GM18517 (cell line): ENCODE measurements around the gene GCN1.

ENCODE experiments used
- ATAC-seq: cut with Tn5 transposase; IDR thresholded peaks from one replicate; pipeline ENCODE4 v1.9.1; 2021; ENCODE audit warnings: mild to moderate bottlenecking, moderate library complexity; ENCODE audit not compliant: unreplicated experiment

Gene GCN1

DNA sequence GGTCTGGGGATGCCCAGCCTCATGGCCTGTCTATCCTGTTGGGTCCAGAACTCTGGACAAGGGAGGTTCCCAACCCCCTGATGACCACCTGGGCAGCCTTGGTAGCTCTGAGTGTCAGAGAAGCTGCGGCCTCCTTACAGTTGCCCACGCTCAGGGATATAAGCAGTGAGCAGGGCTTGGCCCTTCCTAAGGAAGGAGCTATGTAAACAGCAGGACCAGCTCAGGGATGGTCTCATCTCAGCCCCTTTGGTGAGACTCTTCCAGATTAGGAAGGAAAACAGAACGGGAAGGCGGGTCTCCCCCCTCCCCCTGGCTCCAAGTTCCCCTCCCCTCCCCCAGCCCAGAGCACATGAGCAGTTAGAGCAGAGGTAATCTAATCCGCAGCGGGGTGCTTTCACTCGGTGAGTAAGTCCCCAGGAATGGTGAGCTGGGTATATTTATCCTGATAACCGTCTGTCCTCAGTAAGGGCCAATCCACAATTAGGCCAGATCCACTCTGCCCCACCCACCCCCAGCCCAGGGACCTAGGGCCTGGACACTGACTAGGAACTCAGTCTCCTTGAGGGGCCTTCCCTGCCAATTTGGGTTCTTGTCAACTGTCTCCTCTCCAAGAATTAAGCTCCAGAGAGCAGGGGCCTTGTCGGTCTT lies 35.9 kb upstream of the GCN1 start:
- no peak for ATAC-seq

DNA sequence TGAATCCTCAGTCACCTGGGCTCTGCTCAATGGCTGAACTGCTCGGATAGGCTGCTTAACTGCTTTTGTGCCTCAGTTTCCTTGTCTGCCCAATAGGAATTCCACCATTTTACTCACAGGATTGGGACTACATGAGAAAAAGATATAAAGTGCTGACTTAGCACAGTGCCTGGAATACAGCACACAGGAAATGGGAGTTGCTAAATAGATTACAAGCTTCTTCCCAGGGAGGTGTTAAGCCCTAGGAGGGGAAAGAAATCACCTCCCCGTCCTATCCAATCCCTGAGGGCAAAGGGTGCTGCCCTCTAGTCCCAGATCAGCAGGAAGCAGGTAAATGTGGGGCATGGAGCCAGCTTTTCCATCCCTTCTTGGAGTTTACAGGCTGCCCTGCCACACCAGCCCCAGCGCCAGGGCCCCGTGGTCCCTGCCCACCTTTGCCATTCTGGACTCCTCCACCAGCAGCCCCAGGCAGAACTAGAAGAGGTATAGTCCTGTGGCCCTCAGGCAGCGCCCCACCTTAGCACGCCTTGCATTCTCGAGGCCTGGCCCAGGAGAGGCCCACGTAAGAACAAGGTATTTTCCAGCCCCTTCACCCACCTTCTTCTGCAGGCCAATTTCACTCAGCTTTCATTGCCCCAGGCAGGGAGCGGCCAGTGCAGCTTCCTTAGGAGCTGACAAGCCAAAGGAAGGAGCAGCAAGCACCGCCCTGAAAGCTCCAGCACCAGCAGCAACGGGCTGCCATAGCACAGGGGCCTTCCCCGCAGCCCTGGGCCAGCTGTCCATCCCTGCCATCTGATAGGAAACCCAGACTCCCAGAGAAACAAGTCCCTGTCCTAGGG lies 35.2 kb upstream of the GCN1 start:
- ATAC-seq, result no peak

DNA sequence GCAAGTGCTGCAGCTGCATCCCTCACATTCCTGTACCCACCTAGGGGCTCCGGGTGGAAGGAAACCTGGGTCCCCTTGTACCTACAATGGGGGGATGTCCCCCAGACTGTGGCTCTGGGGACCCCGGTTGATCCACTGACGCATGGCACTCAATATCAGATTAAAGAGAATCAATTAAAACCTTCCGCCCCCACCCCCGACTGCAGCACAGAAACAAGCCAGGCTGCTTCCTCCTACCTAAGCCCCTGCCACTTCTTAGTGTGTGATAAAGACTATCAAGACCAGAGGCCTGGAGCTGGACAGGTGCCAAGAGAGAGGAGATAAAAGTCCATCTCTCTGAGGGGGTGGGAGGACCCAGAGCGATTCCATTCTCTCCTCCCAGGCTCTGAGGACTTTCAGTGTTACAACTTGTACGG lies 34.6 kb upstream of the GCN1 start:
- ATAC-seq, result no peak

DNA sequence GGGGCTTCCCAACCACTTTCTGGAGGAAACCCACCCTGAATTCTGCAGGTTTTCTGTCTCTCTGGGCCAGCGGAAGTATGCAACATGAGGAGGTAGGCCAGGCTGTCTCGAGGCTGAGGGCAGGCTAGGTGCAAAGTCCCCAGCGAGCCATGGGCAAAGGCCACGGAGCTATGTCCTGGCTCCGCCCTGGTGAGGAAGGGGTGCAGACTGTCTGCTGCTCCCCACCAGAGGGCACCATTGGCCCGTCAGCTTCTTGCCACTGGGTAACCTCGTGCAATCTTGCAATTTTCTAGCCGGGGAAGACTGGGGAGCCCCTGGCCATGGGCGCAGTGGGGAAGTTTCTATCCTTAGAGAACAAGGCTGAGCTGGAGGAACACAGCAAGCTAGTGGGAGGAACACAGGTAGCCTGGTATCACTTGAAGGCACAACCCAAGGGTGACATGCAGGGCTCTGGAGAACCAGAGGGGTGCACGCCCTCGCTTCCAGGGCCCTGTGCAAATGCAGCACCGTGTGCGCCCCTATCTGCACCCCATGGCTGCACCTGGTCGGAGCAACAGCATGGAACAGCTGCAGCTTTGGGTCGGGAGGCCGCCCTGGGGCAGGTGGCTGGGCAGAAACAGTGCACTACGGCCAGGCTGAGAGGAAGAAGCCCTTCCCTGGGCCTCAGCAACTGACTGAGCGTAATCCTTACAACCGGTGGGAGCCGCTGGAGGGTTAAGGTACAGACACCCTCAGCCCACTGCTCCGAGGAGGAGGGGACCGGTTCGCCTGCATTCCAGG lies 34.0 kb upstream of the GCN1 start:
- peak; percentile 67 for ATAC-seq

DNA sequence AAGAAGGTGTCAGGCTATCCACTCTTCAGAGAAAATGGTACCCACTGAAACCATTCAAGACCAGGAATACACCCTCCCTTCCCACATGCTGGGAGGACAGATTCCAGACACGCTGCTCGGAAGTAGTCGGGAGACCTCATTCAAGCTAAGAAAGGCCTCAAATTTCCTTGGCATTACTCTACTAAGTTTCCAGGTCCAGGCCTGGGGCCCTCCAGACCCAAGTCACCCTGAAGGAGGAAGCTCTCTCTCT lies 33.5 kb upstream of the GCN1 start:
- no peak for ATAC-seq

DNA sequence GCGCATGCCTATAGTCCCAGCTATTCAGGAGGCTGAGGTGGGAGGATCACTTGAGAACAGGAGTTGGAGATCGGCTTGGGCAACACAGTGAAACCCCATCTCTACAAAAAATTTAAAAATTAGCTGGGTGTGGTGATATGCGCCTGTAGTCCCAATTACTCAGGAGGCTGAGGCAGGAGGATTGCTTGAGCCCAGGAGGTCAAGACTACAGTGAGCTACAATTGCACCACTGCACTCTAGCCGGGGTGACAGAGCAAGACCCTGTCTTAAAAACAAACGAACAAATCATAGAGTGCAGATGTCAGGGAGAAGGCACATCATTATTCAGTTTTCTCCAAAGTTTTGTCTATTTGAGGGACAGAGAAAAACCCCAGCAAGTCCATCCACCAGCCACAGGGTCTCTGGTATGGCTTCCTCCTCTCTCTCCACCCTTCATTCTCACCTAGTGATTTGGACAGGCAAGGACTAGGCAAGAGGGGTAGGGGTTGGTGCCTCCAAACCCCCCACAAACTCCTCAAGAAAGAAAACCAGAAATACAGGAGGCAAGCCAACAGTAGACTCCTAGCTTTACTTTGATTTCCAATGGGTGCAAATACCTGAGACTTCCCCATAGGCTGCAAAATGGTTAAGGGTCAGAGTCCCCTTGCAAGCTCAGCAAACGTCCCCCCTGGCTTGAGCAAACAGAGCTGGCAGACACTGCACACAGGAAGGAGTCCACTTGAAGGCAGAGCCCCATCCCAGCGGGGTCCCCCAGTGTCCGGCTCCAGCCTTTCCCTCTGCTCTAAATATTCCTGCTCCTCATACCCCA lies 32.9 kb upstream of the GCN1 start:
- no peak for ATAC-seq

GRCh38 chr12:120225852-120226640 lies 31.5 kb upstream of the GCN1 start:
- ATAC-seq, result no peak

- ATAC-seq, result no peak
Measured at GRCh38 chr12:120225200-120225558, 30.7 kb upstream of the GCN1 start.

DNA sequence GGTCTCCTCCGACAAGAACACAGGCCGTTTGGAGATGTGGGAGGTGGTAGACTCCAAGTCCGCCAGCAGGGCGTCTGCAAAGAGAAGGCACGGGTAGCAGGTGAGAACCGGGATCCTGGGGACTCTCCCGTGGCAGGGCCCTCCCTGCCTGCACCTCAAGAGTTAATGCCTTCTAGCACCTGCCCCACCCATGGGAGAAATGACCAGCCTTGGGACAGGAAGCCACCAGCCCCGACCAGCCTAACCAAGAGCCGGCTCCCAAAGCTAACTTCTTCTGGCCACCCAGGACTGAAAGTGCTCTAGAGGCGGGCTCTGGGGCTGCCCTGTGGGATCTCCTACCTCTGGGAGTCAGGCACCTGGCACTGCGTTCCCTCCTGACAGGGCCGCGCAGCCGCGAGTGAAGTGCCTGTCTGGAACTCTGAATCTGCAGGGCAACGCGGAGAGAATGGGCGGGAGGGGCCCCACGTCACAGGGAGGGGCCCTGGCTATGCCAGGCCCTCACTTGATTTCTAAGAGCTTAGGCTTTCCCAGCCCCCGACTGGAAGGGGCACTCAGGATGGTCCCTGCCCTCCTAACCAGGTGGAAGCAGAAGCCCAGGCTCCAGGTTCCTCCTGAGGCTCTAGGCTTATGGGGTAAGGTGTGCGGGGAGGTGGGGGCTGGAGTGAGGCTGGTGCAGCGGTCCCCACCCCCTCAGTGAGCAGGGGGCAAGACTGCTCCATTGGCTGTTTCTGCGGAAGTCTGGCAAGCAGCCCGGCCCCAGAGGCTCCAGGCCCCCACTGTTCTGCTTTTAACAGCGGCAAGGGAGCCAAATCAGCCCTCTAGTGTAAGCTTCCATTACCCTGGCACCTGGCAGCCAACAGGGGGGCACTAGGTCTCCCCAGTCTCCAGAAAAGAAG lies 30.0 kb upstream of the GCN1 start:
- ATAC-seq, result no peak

DNA sequence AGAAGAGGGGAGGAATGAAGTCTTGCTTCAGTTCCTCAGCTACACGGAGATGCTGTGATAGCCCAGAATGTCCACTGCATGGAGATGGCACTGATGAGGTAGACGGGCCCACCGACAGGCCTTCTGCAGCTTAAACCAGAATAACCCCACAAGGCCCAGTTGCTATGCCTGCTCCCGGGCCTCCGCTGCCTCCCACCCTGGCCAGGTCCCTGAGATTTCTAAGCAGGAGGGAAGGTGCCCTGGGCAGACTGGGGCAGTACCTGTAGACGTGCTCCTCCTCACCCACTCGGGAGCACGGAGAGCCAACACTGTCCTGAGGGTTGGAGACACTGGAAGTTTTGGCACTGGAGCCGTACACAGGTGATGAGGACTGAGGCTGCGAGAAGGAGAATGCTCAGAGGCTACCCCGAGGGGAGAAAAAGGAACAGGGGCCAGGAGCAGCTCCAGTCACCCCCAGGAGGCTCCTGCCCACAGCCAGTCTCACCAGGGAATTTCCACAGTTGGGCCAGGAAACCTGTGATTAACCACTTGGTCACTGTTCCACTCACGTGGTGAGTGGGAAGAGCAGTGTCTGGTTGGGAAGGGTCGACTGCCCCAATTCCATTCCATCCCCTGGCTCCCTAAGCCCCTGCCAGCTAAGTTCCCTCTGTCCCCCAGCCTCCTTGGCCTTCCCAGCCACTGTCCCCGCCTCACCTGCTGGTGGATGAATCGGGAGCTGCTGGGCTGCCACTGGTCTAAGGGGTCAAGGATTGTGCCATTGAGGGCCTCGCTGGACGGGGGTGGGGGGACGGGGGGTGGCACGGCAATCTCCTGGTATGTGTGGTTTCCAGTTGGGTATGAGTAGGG lies 29.2 kb upstream of the GCN1 start:
- ATAC-seq, result no peak

GRCh38 chr12:120222288-120222832 lies 27.8 kb upstream of the GCN1 start:
- no peak for ATAC-seq

DNA sequence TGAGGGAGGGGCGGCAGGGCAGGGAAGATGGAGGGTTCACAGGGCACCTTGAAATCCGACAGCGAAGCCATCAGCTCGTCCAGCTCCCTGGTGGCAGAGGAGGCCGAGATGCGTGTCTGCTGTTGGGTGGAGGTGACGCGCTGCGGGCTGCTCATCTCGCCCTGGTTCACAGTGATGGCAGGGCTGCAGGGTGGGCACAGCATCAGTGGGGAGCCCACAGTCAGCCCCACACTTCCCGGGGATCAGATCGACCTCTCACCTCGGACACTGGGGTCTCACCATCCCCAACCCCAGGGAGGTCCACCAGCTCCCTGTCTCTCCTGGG lies 27.0 kb upstream of the GCN1 start:
- ATAC-seq, result no peak

- no peak for ATAC-seq
Measured at GRCh38 chr12:120220838-120221575, 26.5 kb upstream of the GCN1 start.

GRCh38 chr12:120218680-120219606 lies 24.4 kb upstream of the GCN1 start:
- ATAC-seq, result no peak

DNA sequence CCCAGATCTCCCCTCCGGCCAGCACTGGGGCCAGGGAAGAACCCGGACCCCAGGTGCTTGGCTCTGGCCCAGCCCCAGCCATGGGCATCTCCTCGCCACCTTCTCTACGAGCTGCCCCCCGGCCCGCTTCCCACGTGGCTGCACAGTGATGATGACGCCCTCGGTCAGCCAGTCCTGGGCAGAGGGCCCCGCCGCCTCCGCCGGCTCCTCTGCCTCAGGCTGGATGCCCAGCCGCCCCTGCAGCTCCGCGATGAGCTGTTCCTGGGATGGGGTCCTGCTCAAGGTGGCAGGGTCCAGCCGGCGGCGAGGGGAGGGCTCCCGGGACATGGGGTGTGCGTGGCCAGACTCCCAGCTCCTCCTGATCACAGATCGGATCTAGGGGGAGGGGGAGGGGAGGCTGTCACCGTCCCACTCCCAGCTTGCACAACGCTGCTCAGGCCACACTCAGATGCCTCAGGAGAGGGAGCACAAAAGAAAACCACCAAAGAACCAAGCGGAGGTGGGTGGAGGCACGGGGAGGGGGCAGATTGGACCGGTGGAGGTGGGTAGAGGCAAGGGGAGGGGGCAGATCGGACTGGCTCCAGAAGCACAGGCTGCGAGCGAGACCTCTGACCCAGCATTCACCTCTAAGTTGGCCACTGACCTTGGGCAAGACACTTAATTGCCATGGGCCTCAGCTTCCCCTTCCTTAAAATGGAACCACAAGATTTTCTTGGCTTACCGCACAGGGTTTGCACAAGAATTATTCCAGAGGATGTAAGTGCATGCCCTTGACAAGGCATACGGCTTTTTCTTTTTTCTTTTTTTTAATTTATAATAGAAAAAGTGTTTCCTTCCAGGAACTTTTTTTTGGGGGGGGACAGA lies 22.5 kb upstream of the GCN1 start:
- no peak for ATAC-seq
